ENCODE data around the gene ACCSL. TPM values are rescaled to one million over a fixed set of nuclear protein-coding genes. Genes with fewer than 3 reads are reported as not detected.

The ACCSL gene
- total RNA-seq, 1 experiment from 2014 or later = not detected

- H3K27ac ChIP-seq = no peak overlapping the region
- no TSS peak for BruUV-seq (replicated peaks)
- no peaks in the 10 kb centered on the region for H3K79me2 ChIP-seq (ENCODE audit: low read depth)
- H4K20me1 ChIP-seq (ENCODE audit: insufficient read depth) = no peaks in the 10 kb centered on the region
- no peaks in the 10 kb centered on the region for H3K9me3 ChIP-seq (ENCODE audit: insufficient read depth, low read depth)
- H3K4me3 ChIP-seq = no peak overlapping the region
- ChIA-PET POLR2A (ENCODE audit: unreplicated experiment) (no interaction called here), CTCF (no interaction called here)
- H3K4me2 ChIP-seq = no peak overlapping the region
- no peak for DNase-seq
- no peaks in the 10 kb centered on the region for H3F3A ChIP-seq (ENCODE audit: insufficient read depth, low read depth)
- H3K27me3 ChIP-seq (ENCODE audit: insufficient read depth, low read depth) = no peaks in the 10 kb centered on the region
- H3K4me1 ChIP-seq (replicated peaks; ENCODE audit: insufficient read depth) = peaks cover 6% of the 10 kb centered on the region; the same call in 1 of the 2 replicates
- H2AFZ ChIP-seq = no peak overlapping the region
- intact Hi-C loops (cut with micrococcal nuclease; ENCODE audit: unreplicated experiment) = no loop called here
- H3K36me3 ChIP-seq (ENCODE audit: low read depth) = no peaks in the 10 kb centered on the region
- no peak for TF ChIP-seq CTCF (conservative IDR thresholded peaks at IDR 0.05)
- no peak for TF ChIP-seq EZH2 (IDR thresholded peaks at IDR 0.05; ENCODE audit: low read depth)
- no peaks in the 10 kb centered on the region for H3K9me2 ChIP-seq (ENCODE audit: insufficient read depth)
These were observed 23.4 kb downstream of the ACCSL start for GRCh38 chr11:44071157-44071556.

- H3K27me3 ChIP-seq (ENCODE audit: insufficient read depth, low read depth) = no peaks in the 10 kb centered on the region
- ChIA-PET POLR2A (ENCODE audit: unreplicated experiment) (no interaction called here), CTCF (interaction anchor here (0.6 kb wide), 1 partner anchor 1755 kb away, joined by 4 read pairs; no protein-coding TSS in a partner anchor)
- no peaks in the 10 kb centered on the region for H3K9me3 ChIP-seq (ENCODE audit: insufficient read depth, low read depth)
- no peaks in the 10 kb centered on the region for H3K9me2 ChIP-seq (ENCODE audit: insufficient read depth)
- no peaks in the 10 kb centered on the region for H3F3A ChIP-seq (ENCODE audit: insufficient read depth, low read depth)
- no peak overlapping the region for H2AFZ ChIP-seq
- no peak for DNase-seq
- BruUV-seq (replicated peaks) = no TSS peak
- no peaks in the 10 kb centered on the region for H3K36me3 ChIP-seq (ENCODE audit: low read depth)
- no peak overlapping the region for H3K4me3 ChIP-seq
- intact Hi-C loops (cut with micrococcal nuclease; ENCODE audit: unreplicated experiment) = no loop called here
- no peak for TF ChIP-seq EZH2 (IDR thresholded peaks at IDR 0.05; ENCODE audit: low read depth)
- no peak for TF ChIP-seq CTCF (conservative IDR thresholded peaks at IDR 0.05)
- H3K27ac ChIP-seq = no peak overlapping the region
- H4K20me1 ChIP-seq (ENCODE audit: insufficient read depth) = no peaks in the 10 kb centered on the region
- no peaks in the 10 kb centered on the region for H3K4me1 ChIP-seq (replicated peaks; ENCODE audit: insufficient read depth)
- no peak overlapping the region for H3K4me2 ChIP-seq
- H3K79me2 ChIP-seq (ENCODE audit: low read depth) = no peaks in the 10 kb centered on the region
These were observed 25.2 kb downstream of the ACCSL start for GRCh38 chr11:44072757-44073658.

- H2AFZ ChIP-seq = no peak overlapping the region
- no peaks in the 10 kb centered on the region for H3K27me3 ChIP-seq (ENCODE audit: insufficient read depth, low read depth)
- TF ChIP-seq CTCF (conservative IDR thresholded peaks at IDR 0.05) = no peak
- TF ChIP-seq EZH2 (IDR thresholded peaks at IDR 0.05; ENCODE audit: low read depth) = no peak
- no peaks in the 10 kb centered on the region for H3K4me1 ChIP-seq (replicated peaks; ENCODE audit: insufficient read depth)
- ChIA-PET CTCF (interaction anchor here (0.5 kb wide), 1 partner anchor 98 kb away, joined by 7 read pairs; no protein-coding TSS in a partner anchor), POLR2A (ENCODE audit: unreplicated experiment) (no interaction called here)
- no peak for DNase-seq
- H3K9me2 ChIP-seq (ENCODE audit: insufficient read depth) = no peaks in the 10 kb centered on the region
- BruUV-seq (replicated peaks) = no TSS peak
- no peaks in the 10 kb centered on the region for H4K20me1 ChIP-seq (ENCODE audit: insufficient read depth)
- no peaks in the 10 kb centered on the region for H3K9me3 ChIP-seq (ENCODE audit: insufficient read depth, low read depth)
- H3K79me2 ChIP-seq (ENCODE audit: low read depth) = no peaks in the 10 kb centered on the region
- intact Hi-C loops (cut with micrococcal nuclease; ENCODE audit: unreplicated experiment) = no loop called here
- H3K4me3 ChIP-seq = no peak overlapping the region
- H3K27ac ChIP-seq = no peak overlapping the region
- H3K4me2 ChIP-seq = no peak overlapping the region
- no peaks in the 10 kb centered on the region for H3K36me3 ChIP-seq (ENCODE audit: low read depth)
- H3F3A ChIP-seq (ENCODE audit: insufficient read depth, low read depth) = no peaks in the 10 kb centered on the region
These were observed 31.0 kb downstream of the ACCSL start for GRCh38 chr11:44078794-44079193.

Measured in PC-9 (cell line).